Hepatocyte (in vitro differentiated cells): Measurements from ENCODE around the gene RFC5. TPM values are rescaled to one million over a fixed set of nuclear protein-coding genes. Genes with fewer than 3 reads are reported as not detected.
"Not testable (repeated sequence)": the region's sequence is repeated elsewhere in the genome, so short reads cannot be mapped to it uniquely, and the experiment has no call there.

Experiments used
- DNase-seq: peaks from one replicate; pipeline ENCODE4 v3.0.0-alpha.2; 2016; ENCODE audit warnings: low spot score
- H2AFZ ChIP-seq: fragments of 200-600 bp; sonication (generic); 2 replicates; pipeline ENCODE4 v1.6.0; 2016; ENCODE audit warnings: antibody characterized with exemption, mild to moderate bottlenecking
- H3K27ac ChIP-seq: fragments of 200-600 bp; sonication (generic); 2 replicates; pipeline ENCODE4 v1.5.1; 2016; ENCODE audit warnings: mild to moderate bottlenecking
- H3K27me3 ChIP-seq: fragments of 200-600 bp; sonication (generic); 2 replicates; pipeline ENCODE4 v1.6.1; 2016
- H3K36me3 ChIP-seq: fragments of 200-600 bp; sonication (generic); replicated peaks from 2 replicates; pipeline ENCODE4 v1.5.1; 2016; ENCODE audit warnings: low read depth; ENCODE audit not compliant: insufficient read depth
- H3K4me1 ChIP-seq: fragments of 200-600 bp; sonication (generic); 2 replicates; pipeline ENCODE4 v1.5.1; 2016; ENCODE audit warnings: mild to moderate bottlenecking, moderate library complexity; ENCODE audit not compliant: insufficient read depth
- H3K4me2 ChIP-seq: fragments of 200-600 bp; sonication (generic); 2 replicates; pipeline ENCODE4 v1.6.0; 2016
- H3K4me3 ChIP-seq: fragments of 200-600 bp; sonication (generic); 2 replicates; pipeline ENCODE4 v1.5.1; 2016; ENCODE audit warnings: mild to moderate bottlenecking
- H3K79me2 ChIP-seq: fragments of 200-600 bp; sonication (generic); 2 replicates; pipeline ENCODE4 v1.6.0; 2017; ENCODE audit warnings: mild to moderate bottlenecking
- H3K9me2 ChIP-seq: fragments of 200-600 bp; sonication (generic); replicated peaks from 2 replicates; pipeline ENCODE4 v1.6.0; 2017; ENCODE audit warnings: mild to moderate bottlenecking; ENCODE audit not compliant: insufficient read depth
- H3K9me3 ChIP-seq: fragments of 200-600 bp; sonication (generic); 2 replicates; pipeline ENCODE4 v1.5.1; 2016; ENCODE audit warnings: low read depth, mild to moderate bottlenecking
- H4K20me1 ChIP-seq: fragments of 200-600 bp; sonication (generic); 2 replicates; pipeline ENCODE4 v1.6.0; 2016; ENCODE audit warnings: mild to moderate bottlenecking; ENCODE audit not compliant: insufficient read depth, poor library complexity, severe bottlenecking
- CTCF ChIP-seq: fragments of 200-600 bp; sonication (generic); IDR thresholded peaks from 2 replicates; pipeline ENCODE4 v1.5.1; 2016; ENCODE audit warnings: antibody characterized with exemption, mild to moderate bottlenecking; ENCODE audit not compliant: poor library complexity
- EZH2 ChIP-seq: fragments of 200-600 bp; sonication (generic); IDR thresholded peaks from 2 replicates; pipeline ENCODE4 v1.6.1; 2016; ENCODE audit warnings: antibody characterized with exemption, mild to moderate bottlenecking, borderline replicate concordance
- EZH2phosphoT487 ChIP-seq: fragments of 200-600 bp; sonication (generic); IDR thresholded peaks from one replicate; pipeline ENCODE4 v1.6.1; 2018; ENCODE audit warnings: antibody characterized with exemption, mild to moderate bottlenecking, low read depth, moderate library complexity; ENCODE audit not compliant: unreplicated experiment, severe bottlenecking
- WGBS: methylation state at CpG from one replicate; pipeline ENCODE4 v1.1.6; 2016; ENCODE audit warnings: low lambda C conversion rate; ENCODE audit errors: missing lambda C conversion rate; 5-methylcytosine and 5-hydroxymethylcytosine counted together
- polyA plus RNA-seq: library from polyadenylated mRNA; unstranded; fragments of >200 nt; fragmentation: Nextera tagmentation; extraction: Ambion mirVana; gene quantifications from 2 replicates; pipeline ENCODE4 v1.2.1, GENCODE V29; 2016
- total RNA-seq: library from RNA; depleted of rRNA; stranded (reverse); fragments of >200 nt; gene quantifications from 2 replicates; pipeline ENCODE4 v1.2.3, GENCODE V29; 2014

Gene RFC5
- total and polyA plus RNA-seq, 2 experiments from 2014 or later, result 12.6 to 18.6 TPM

- DNase-seq, result no peak
- Histone ChIP-seq H3K36me3 (no peaks in the 10 kb centered on the region), H3K9me3 (no peaks in the 10 kb centered on the region), H3K4me1 (peaks cover 5% of the 10 kb centered on the region), H4K20me1 (no peaks in the 10 kb centered on the region), H3K9me2 (no peaks in the 10 kb centered on the region), H3K4me3 (no peak overlapping the region), H3K79me2 (peaks cover 17% of the 10 kb centered on the region), H2AFZ (no peak overlapping the region), H3K27ac (no peak overlapping the region), H3K27me3 (no peaks in the 10 kb centered on the region), H3K4me2 (no peak overlapping the region)
- no peak for TF ChIP-seq EZH2
- no peak for TF ChIP-seq EZH2phosphoT487
- no peak for TF ChIP-seq CTCF
- WGBS, result 93% methylated on average over 1 of the region's 1 CpG
These were observed 3.5 kb downstream of the RFC5 start for GRCh38 chr12:118020036-118020435.

GRCh38 chr12:118022097-118022727 is 5.7 kb downstream of the RFC5 start:
- DNase-seq, H3K4me1 ChIP-seq, H2AFZ ChIP-seq, H3K4me3 ChIP-seq, H3K36me3 ChIP-seq, H3K4me2 ChIP-seq, H3K9me2 ChIP-seq, H3K27ac ChIP-seq, H4K20me1 ChIP-seq, H3K27me3 ChIP-seq, H3K9me3 ChIP-seq: not testable (repeated sequence)
- WGBS, result 86% methylated on average over 13 of the region's 13 CpGs
- peaks cover 12% of the 10 kb centered on the region for H3K79me2 ChIP-seq

- Histone ChIP-seq H3K36me3 (no peaks in the 10 kb centered on the region), H3K27ac (no peak overlapping the region), H2AFZ (no peak overlapping the region), H3K9me2 (no peaks in the 10 kb centered on the region), H3K4me2 (no peak overlapping the region), H3K27me3 (no peaks in the 10 kb centered on the region), H3K9me3 (no peaks in the 10 kb centered on the region), H3K4me3 (no peak overlapping the region), H3K79me2 (peaks cover 7% of the 10 kb centered on the region), H3K4me1 (no peaks in the 10 kb centered on the region), H4K20me1 (no peaks in the 10 kb centered on the region)
- DNase-seq, result no peak
- WGBS, result 70% methylated on average over 3 of the region's 3 CpGs
- TF ChIP-seq EZH2 (no peak), CTCF (no peak), EZH2phosphoT487 (no peak)
These were observed 6.2 kb downstream of the RFC5 start for GRCh38 chr12:118022728-118023109.

- Histone ChIP-seq H3K27me3 (no peaks in the 10 kb centered on the region), H3K4me2 (no peak overlapping the region), H3K9me3 (no peaks in the 10 kb centered on the region), H3K36me3 (no peaks in the 10 kb centered on the region), H3K4me3 (no peak overlapping the region), H3K79me2 (peaks cover 2% of the 10 kb centered on the region), H4K20me1 (no peaks in the 10 kb centered on the region), H3K27ac (no peak overlapping the region), H3K4me1 (no peaks in the 10 kb centered on the region), H2AFZ (no peak overlapping the region), H3K9me2 (no peaks in the 10 kb centered on the region)
- TF ChIP-seq EZH2phosphoT487, result no peak
- no peak for TF ChIP-seq EZH2
- no peak for TF ChIP-seq CTCF
- WGBS, result 90% methylated on average over 7 of the region's 9 CpGs
- DNase-seq, result no peak
These were observed 6.9 kb downstream of the RFC5 start for GRCh38 chr12:118023301-118023860.
